Subcutaneous adipose tissue (tissue), 4 donors: ENCODE measurements around the gene TMPRSS4. TPM values are rescaled to one million over a fixed set of nuclear protein-coding genes. Genes with fewer than 3 reads are reported as not detected.

Source experiments
- total RNA-seq, 4 donors: library from RNA; depleted of rRNA; stranded (reverse); fragments of >200 nt; gene quantifications; one replicate each; pipeline ENCODE4 v1.1.0, GENCODE V29; 2016
- TF ChIP-seq, protein P1 (sequence below): fragments of 450-650 bp; IDR thresholded peaks from one replicate; pipeline ENCODE4 v1.5.1; 2016; ENCODE audit warnings: low read depth, mild to moderate bottlenecking, control low read depth, antibody characterized with exemption, moderate library complexity

The TMPRSS4 gene
- total RNA-seq, 4 donors from 2014 or later = 1.1 TPM; not detected in 3

DNA sequence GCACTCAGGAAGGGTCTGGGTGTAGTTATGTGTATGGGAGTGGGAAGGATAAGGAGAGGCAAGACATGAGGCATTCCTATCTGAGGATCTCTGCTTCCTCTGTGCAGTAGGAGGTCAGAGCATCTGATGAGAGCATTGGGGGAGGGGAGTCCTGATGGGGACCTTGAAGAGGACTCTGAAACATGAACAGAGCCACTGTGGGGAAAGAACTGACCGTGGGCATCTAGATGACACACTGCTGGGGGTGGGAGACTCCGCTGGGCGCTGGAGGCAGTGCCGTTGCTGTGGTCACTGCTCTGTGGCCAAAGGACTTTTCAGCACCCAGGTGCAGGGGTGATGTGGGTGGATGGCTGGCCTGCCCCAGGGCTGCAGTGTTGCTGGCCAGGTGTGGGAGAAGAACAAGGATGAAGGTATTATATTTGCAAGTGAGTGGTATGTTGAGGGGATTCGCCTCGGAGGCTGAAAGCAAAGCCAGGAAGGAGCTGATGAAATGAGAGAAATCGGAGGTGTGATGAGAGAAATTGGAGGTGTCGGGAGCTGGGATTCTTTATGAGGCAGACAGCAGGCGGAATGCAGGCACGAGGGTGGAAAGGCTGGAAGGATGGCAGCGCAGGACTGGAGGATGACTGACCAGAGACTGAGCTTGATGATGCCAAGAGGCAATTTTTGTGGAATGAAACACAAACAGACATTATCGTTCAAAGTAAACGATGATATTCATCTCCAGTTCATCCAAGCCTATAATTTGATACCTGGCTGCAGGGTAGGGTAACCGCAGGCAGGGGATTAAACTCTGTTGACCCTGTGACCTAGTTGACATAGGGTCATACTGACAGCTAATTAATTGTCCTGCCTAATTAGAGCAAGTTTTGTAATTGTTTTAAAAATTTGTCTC is 19.4 kb upstream of the TMPRSS4 start:
- TF ChIP-seq, protein P1, sequence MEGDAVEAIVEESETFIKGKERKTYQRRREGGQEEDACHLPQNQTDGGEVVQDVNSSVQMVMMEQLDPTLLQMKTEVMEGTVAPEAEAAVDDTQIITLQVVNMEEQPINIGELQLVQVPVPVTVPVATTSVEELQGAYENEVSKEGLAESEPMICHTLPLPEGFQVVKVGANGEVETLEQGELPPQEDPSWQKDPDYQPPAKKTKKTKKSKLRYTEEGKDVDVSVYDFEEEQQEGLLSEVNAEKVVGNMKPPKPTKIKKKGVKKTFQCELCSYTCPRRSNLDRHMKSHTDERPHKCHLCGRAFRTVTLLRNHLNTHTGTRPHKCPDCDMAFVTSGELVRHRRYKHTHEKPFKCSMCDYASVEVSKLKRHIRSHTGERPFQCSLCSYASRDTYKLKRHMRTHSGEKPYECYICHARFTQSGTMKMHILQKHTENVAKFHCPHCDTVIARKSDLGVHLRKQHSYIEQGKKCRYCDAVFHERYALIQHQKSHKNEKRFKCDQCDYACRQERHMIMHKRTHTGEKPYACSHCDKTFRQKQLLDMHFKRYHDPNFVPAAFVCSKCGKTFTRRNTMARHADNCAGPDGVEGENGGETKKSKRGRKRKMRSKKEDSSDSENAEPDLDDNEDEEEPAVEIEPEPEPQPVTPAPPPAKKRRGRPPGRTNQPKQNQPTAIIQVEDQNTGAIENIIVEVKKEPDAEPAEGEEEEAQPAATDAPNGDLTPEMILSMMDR = no peak

DNA sequence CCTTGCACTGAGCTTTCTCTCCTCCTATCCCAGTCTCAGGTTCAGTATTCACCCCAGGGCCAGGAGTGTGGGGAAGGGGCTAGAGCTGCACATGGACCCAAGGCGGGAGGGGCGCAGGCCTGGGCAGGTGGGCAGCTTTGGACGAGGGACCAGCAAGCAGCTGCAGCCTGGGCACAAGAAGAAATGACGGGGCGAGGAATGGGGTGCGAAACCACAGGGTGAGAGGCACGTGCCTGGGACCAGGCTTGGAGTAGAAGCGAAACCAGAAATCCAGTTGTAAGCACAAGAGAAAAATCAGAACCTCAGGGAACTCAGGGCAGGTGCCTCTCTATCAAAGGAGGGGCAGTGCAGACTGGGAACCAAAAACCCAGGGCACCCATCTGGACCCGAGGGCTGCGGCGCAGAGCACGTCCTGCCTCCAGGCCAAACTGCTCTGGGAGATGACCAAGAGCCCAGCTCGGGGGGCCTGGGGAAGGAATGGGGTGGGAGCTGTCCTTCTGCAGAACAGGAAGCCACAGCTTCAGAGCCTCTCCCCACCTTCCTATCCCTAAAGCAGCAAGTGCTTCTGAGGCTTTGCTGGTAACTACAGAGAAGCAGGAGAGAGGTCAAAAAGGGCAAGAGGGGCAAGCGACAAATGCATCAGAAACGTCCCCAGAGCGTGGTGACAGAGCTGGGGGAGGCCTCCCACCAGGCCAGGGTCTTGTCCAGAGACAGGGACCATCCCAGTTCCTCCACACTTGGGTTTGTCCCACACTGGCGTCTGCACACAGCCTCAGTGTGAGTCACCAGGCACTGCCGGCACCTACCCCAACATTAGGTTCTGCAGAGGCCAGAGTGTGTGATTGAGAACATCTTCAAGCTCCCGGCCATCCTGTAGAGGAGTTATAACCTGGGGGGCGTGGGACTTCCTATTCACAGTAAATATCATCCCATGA is 18.3 kb upstream of the TMPRSS4 start:
- TF ChIP-seq, protein P1 = no peak

DNA sequence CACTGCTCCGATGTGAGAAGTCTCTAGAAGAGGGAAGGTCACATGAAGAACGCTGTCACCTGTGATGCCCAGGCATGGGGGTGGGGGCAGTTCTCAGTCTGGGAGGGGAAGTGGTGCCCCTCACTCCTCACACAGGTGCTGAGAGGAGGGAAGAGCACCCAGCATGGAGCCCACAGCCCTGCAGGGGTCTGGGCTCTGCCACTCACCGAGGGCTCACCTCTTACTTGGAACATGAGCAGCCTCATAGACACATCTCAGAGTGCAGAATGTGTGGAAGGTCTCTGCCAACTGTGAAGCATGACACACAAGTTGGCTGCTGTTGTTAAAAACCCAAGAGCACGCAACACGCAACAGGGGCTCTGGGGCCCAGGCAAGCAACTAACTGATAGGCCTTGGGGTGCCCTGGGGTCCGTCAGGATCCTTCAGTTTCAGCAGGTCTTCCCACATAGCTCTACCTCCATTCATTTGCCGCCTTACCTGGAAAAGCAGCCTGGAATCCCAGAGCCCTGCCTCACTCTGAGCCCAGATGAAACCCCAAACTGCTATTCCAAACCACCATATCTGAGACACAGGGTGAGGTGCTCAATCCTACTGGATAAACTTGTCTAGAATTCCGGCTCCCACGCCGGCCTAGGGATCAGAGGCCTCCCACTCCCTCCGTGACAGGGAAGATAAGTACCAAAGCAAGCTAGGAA is 17.5 kb upstream of the TMPRSS4 start:
- TF ChIP-seq, protein P1 = no peak

DNA sequence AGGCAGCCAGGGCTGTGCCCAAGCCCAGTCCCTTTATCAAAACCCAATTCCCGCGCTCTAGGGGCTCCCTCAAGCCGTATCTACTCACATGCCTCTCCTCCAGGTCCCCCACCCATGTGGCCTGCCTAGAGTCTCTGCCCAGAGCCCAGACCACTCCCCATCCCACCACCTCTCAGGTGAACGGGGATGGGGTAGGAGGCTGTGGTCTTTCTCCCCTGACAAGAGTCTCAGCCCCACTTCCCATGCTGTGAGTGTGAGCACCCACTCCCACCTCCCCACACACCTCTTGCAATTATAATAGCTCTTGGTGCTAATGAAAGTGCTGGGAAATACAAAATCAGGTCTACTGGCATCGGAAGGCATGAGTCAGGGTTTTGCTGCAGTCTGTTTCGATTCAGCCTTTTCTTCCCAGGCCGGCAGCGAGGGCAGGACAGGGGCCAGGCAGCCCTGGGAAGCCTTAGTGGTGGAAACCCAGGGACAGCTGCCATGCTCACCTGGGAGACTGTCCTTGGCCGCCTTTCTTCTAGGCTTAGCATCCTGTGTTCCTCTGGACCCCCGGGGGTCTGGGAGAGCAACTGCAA is 16.7 kb upstream of the TMPRSS4 start:
- TF ChIP-seq, protein P1 = no peak

DNA sequence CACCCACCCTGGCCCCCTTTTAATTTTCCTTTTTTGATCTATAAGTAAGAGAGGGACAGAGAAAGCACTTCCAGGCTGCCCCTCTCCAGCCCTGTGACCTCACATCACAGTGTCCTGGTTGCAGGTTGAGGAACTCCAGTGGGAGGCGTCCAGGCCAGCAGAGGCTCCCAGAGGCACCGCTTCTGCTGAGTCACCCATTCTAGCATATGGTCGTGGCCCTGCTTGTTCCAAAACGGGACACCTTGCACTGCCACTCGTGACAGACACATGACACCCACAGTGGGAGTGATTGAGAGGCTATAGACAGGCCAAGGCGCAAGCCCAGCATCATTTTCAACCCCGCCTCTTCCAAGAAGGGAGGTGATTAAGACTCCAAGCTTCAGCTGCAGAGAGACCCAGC is 16.0 kb upstream of the TMPRSS4 start:
- TF ChIP-seq, protein P1 = no peak

DNA sequence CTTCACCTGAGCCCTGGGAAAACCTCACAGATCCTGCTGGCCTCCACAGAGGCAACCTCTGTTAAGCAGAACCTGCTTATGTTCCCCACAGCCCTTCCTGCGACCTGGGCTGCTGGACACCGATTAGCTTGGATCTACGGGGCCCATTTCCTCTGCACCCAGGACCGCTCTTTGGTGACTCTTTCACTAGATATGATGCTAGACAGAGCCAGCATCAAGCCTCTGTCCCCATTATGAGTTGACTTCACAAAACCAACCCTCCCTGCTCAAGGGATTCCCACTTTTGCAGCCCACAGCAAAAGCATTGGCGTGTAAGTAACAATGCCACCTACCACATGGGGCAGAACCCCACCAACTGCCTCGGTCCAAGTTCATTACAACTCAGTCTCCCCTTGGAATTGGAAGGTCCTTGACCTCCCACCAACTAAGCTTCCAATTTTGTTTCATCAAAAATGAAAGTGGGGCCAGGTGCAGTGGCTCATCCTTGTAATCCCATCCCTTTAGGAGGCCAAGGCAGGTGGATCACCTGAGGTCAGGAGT is 15.2 kb upstream of the TMPRSS4 start:
- TF ChIP-seq, protein P1 = no peak
